ENCODE measurements around the gene MYH7. TPM values are rescaled to one million over a fixed set of nuclear protein-coding genes. Genes with fewer than 3 reads are reported as not detected.
"Not testable (repeated sequence)": the region's sequence is repeated elsewhere in the genome, so short reads cannot be mapped to it uniquely, and the experiment has no call there.

The MYH7 gene
- total RNA-seq, 1 donor from 2014 or later: not detected

DNA sequence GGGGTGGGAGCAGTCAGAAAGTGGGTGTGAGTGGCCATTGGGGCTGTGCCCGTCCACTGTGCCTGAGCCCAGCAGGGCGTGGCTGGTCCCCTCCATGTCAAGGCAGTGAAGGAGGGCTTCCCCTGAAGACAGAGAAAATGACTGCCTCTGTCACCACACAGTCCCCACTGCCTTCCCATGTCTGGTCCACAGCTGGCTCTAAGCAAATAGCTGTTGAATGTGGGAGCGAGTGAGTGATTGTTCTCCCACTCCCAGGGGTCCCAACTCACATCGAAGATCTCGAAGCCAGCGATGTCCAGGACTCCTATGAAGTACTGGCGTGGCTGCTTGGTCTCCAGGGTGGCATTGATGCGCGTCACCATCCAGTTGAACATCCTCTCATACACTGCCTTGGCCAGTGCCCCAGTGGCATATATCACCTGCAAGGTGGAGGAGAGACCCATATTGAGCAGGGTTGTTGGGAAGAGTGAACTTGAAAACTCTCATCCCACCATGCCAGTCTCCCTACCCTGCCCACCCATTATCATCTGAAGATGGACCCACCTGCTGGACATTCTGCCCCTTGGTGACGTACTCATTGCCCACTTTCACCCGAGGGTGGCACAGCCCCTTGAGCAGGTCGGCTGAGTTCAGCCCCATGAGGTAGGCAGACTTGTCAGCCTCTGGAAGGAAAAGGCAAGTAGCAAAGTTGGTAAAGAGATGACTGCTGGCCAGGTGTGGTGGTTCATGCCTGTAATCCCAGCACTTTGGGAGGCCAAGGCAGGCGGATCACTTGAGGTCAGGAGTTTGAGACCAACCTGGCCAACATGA lies 6.6 kb downstream of the MYH7 start:
- H3K4me3 ChIP-seq (ENCODE audit: insufficient read depth, low read depth, low read length): no peak overlapping the region
- Mint-ChIP-seq H3K4me3 (ENCODE audit: unreplicated experiment) (no peak overlapping the region), H3K9me3 (ENCODE audit: unreplicated experiment) (peaks cover 6% of the 10 kb centered on the region), H3K27ac (ENCODE audit: unreplicated experiment) (no peak overlapping the region), H3K36me3 (ENCODE audit: low read depth, unreplicated experiment) (no peaks in the 10 kb centered on the region), H3K27me3 (ENCODE audit: low read depth, unreplicated experiment) (peaks cover 40% of the 10 kb centered on the region), H3K4me1 (ENCODE audit: low read depth, unreplicated experiment) (peaks cover 9% of the 10 kb centered on the region)
- H2AFZ ChIP-seq (ENCODE audit: low read depth, low read length): no peak overlapping the region
- H3K79me2 ChIP-seq (ENCODE audit: insufficient read depth, low read length): no peaks in the 10 kb centered on the region
- DNase-seq (ENCODE audit: low read depth) (no peak), FAIRE-seq (no peak)
- H3K36me3 ChIP-seq (ENCODE audit: insufficient read depth, low read length): no peaks in the 10 kb centered on the region
- H3K9me3 ChIP-seq (ENCODE audit: insufficient read depth, low read depth, low read length): no peaks in the 10 kb centered on the region
- H3K27me3 ChIP-seq (ENCODE audit: insufficient read depth, low read length): peaks cover 2% of the 10 kb centered on the region
- no peak overlapping the region for H3K9ac ChIP-seq (ENCODE audit: low read length)
- no peak overlapping the region for H3K27ac ChIP-seq (ENCODE audit: low read depth, low read length)
- no peaks in the 10 kb centered on the region for H4K20me1 ChIP-seq (ENCODE audit: insufficient read depth, low read length)
- TF ChIP-seq, protein P1, sequence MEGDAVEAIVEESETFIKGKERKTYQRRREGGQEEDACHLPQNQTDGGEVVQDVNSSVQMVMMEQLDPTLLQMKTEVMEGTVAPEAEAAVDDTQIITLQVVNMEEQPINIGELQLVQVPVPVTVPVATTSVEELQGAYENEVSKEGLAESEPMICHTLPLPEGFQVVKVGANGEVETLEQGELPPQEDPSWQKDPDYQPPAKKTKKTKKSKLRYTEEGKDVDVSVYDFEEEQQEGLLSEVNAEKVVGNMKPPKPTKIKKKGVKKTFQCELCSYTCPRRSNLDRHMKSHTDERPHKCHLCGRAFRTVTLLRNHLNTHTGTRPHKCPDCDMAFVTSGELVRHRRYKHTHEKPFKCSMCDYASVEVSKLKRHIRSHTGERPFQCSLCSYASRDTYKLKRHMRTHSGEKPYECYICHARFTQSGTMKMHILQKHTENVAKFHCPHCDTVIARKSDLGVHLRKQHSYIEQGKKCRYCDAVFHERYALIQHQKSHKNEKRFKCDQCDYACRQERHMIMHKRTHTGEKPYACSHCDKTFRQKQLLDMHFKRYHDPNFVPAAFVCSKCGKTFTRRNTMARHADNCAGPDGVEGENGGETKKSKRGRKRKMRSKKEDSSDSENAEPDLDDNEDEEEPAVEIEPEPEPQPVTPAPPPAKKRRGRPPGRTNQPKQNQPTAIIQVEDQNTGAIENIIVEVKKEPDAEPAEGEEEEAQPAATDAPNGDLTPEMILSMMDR (IDR thresholded peaks at IDR 0.05; ENCODE audit: insufficient read depth, low read depth, low read length): no peak
- TF ChIP-seq EZH2 (IDR thresholded peaks at IDR 0.05; ENCODE audit: insufficient read depth, low read length): no peak
- no peak overlapping the region for H3K4me2 ChIP-seq (ENCODE audit: low read length)
- no peaks in the 10 kb centered on the region for H3K4me1 ChIP-seq (ENCODE audit: insufficient read depth, low read length)

DNA sequence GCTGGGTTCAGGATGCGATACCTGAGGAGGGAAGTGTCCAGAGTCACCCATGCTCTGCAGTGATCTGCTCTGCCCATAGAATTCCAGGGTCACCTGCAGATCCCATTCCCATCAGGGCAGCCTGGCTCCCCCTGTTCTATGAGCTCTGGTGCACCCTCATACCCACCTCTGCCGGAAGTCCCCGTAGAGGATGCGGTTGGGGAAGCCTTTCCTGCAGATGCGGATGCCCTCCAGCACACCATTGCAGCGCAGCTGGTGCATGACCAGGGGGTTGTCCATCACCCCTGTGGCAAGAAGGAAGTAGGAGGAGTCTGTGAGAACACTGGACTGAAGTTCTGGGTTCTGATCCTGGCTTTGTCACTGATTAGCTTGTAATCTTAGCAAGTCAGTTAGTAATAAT lies 9.7 kb downstream of the MYH7 start:
- not testable (repeated sequence) for H3K36me3 ChIP-seq (ENCODE audit: insufficient read depth, low read length); DNase-seq (ENCODE audit: low read depth); H3K9ac ChIP-seq (ENCODE audit: low read length); H3K27ac ChIP-seq (ENCODE audit: low read depth, low read length); H3K4me1 Mint-ChIP-seq (ENCODE audit: low read depth, unreplicated experiment); H4K20me1 ChIP-seq (ENCODE audit: insufficient read depth, low read length); H3K9me3 Mint-ChIP-seq (ENCODE audit: unreplicated experiment); H3K4me3 Mint-ChIP-seq (ENCODE audit: unreplicated experiment); H3K4me3 ChIP-seq (ENCODE audit: insufficient read depth, low read depth, low read length); H3K4me1 ChIP-seq (ENCODE audit: insufficient read depth, low read length); H3K27me3 ChIP-seq (ENCODE audit: insufficient read depth, low read length); FAIRE-seq; H2AFZ ChIP-seq (ENCODE audit: low read depth, low read length); H3K79me2 ChIP-seq (ENCODE audit: insufficient read depth, low read length); H3K27ac Mint-ChIP-seq (ENCODE audit: unreplicated experiment); H3K36me3 Mint-ChIP-seq (ENCODE audit: low read depth, unreplicated experiment); H3K4me2 ChIP-seq (ENCODE audit: low read length); H3K9me3 ChIP-seq (ENCODE audit: insufficient read depth, low read depth, low read length)
- H3K27me3 Mint-ChIP-seq (ENCODE audit: low read depth, unreplicated experiment): peaks cover 40% of the 10 kb centered on the region

DNA sequence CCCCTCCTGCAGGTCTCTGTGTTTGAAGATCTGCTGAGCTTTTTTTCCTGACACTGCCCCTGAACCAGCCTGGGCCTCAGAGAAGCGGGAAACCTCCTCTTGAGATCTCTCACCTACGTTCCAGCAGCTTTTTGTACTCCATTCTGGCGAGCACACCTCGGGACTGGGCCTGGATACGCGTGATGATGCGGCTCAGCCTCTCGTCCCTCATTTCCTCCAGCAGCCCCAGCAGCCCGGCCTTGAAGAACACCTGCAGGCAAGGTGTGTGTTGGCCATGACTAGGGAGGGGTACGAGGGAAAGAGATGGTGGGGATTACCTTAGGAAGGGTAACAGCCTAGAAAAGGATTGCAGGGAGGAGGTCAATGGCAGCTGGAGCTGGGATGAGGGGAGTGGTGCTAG lies 10.3 kb downstream of the MYH7 start:
- H3K4me3 Mint-ChIP-seq (ENCODE audit: unreplicated experiment): no peak overlapping the region
- no peak for DNase-seq (ENCODE audit: low read depth)
- FAIRE-seq: no peak
- peaks cover 6% of the 10 kb centered on the region for H3K9me3 Mint-ChIP-seq (ENCODE audit: unreplicated experiment)
- H3K4me1 Mint-ChIP-seq (ENCODE audit: low read depth, unreplicated experiment): peaks cover under 1% of the 10 kb centered on the region
- H3K4me2 ChIP-seq (ENCODE audit: low read length): no peak overlapping the region
- H3K9ac ChIP-seq (ENCODE audit: low read length): no peak overlapping the region
- no peaks in the 10 kb centered on the region for H3K9me3 ChIP-seq (ENCODE audit: insufficient read depth, low read depth, low read length)
- H3K27me3 Mint-ChIP-seq (ENCODE audit: low read depth, unreplicated experiment): peaks cover 44% of the 10 kb centered on the region
- no peaks in the 10 kb centered on the region for H3K27me3 ChIP-seq (ENCODE audit: insufficient read depth, low read length)
- H3K4me3 ChIP-seq (ENCODE audit: insufficient read depth, low read depth, low read length): no peak overlapping the region
- H2AFZ ChIP-seq (ENCODE audit: low read depth, low read length): no peak overlapping the region
- no peaks in the 10 kb centered on the region for H3K4me1 ChIP-seq (ENCODE audit: insufficient read depth, low read length)
- no peak overlapping the region for H3K27ac ChIP-seq (ENCODE audit: low read depth, low read length)
- H3K27ac Mint-ChIP-seq (ENCODE audit: unreplicated experiment): peak overlapping the region; percentile 41
- H3K36me3 ChIP-seq (ENCODE audit: insufficient read depth, low read length): no peaks in the 10 kb centered on the region
- H3K79me2 ChIP-seq (ENCODE audit: insufficient read depth, low read length): no peaks in the 10 kb centered on the region
- TF ChIP-seq, protein P1 (IDR thresholded peaks at IDR 0.05; ENCODE audit: insufficient read depth, low read depth, low read length): no peak
- TF ChIP-seq EZH2 (IDR thresholded peaks at IDR 0.05; ENCODE audit: insufficient read depth, low read length): no peak
- H4K20me1 ChIP-seq (ENCODE audit: insufficient read depth, low read length): no peaks in the 10 kb centered on the region
- H3K36me3 Mint-ChIP-seq (ENCODE audit: low read depth, unreplicated experiment): peaks cover 1% of the 10 kb centered on the region

All from astrocyte (in vitro differentiated cells and primary cell).